ENCODE data around the gene PRDM16. TPM values are rescaled to one million over a fixed set of nuclear protein-coding genes. Genes with fewer than 3 reads are reported as not detected.

Gene PRDM16
- total RNA-seq, 1 experiment from 2014 or later = 1.6 TPM

- TF ChIP-seq ZNF281 (CRISPR knock-in tag; IDR thresholded peaks at IDR 0.05) = no peak
- no peak for TF ChIP-seq ETV6 (CRISPR knock-in tag; IDR thresholded peaks at IDR 0.05)
Observed at GRCh38 chr1:3112526-3112925, 43.5 kb downstream of the PRDM16 start (continued).

- POLR2A ChIA-PET = interaction anchor here (0.5 kb wide), 1 partner anchor 166 kb away, joined by 5 read pairs; no protein-coding TSS in a partner anchor
- Mint-ChIP-seq H3K4me1 (no peaks in the 10 kb centered on the region), H3K4me3 (no peak overlapping the region), H3K27ac (no peak overlapping the region), H3K27me3 (ENCODE audit: low read depth) (no peaks in the 10 kb centered on the region; the same call in 1 of the 2 replicates), H3K36me3 (peaks cover 3% of the 10 kb centered on the region), H3K9me3 (peaks cover 4% of the 10 kb centered on the region)
- DNase-seq (ENCODE audit: low spot score) (no peak), ATAC-seq (no peak)
- CTCF ChIA-PET = no interaction called here
- TF ChIP-seq ZNF671 (CRISPR knock-in tag; IDR thresholded peaks at IDR 0.05) = no peak
- TF ChIP-seq ARID4B (CRISPR knock-in tag; IDR thresholded peaks at IDR 0.05; ENCODE audit: borderline replicate concordance) = no peak
- no peak for TF ChIP-seq JAZF1 (CRISPR knock-in tag; IDR thresholded peaks at IDR 0.05)
- TF ChIP-seq NR2C2 (CRISPR knock-in tag; IDR thresholded peaks at IDR 0.05) = no peak
- TF ChIP-seq NR1H2 (CRISPR knock-in tag; IDR thresholded peaks at IDR 0.05) = no peak
- no peak for TF ChIP-seq AFF4 (CRISPR knock-in tag; IDR thresholded peaks at IDR 0.05; ENCODE audit: borderline replicate concordance)
- TF ChIP-seq ELF4 (CRISPR knock-in tag; IDR thresholded peaks at IDR 0.05; ENCODE audit: low read depth) = no peak
- TF ChIP-seq ZSCAN18 (CRISPR knock-in tag; IDR thresholded peaks at IDR 0.05) = no peak
- TF ChIP-seq HMGXB4 (CRISPR knock-in tag; IDR thresholded peaks at IDR 0.05) = no peak
- TF ChIP-seq GTF2I (CRISPR knock-in tag; conservative IDR thresholded peaks at IDR 0.05) = no peak
- no peak for TF ChIP-seq FOXJ3 (CRISPR knock-in tag; IDR thresholded peaks at IDR 0.05; ENCODE audit: borderline replicate concordance)
- no peak for TF ChIP-seq MXD4 (CRISPR knock-in tag; IDR thresholded peaks at IDR 0.05; ENCODE audit: borderline replicate concordance)
- TF ChIP-seq FOXP1 (CRISPR knock-in tag; IDR thresholded peaks at IDR 0.05; ENCODE audit: borderline replicate concordance) = no peak
- no peak for TF ChIP-seq E2F1 (CRISPR knock-in tag; IDR thresholded peaks at IDR 0.05)
- TF ChIP-seq USF2 (CRISPR knock-in tag; IDR thresholded peaks at IDR 0.05) = no peak
- TF ChIP-seq TP53 (CRISPR knock-in tag; IDR thresholded peaks at IDR 0.05) = no peak
- no peak for TF ChIP-seq ZNF317 (CRISPR knock-in tag; IDR thresholded peaks at IDR 0.05; ENCODE audit: borderline replicate concordance, low read depth)
Observed at GRCh38 chr1:3113047-3113740, 44.2 kb downstream of the PRDM16 start.
